Neural progenitor cell (in vitro differentiated cells): ENCODE results near the gene NFKB1.

Experiments
- CTCF ChIP-seq: fragments of 200-600 bp; sonication (generic); IDR thresholded peaks from 2 replicates; pipeline ENCODE4 v1.5.1; 2017; ENCODE audit warnings: antibody characterized with exemption, mild to moderate bottlenecking
- EZH2 ChIP-seq: fragments of 200-600 bp; sonication (generic); IDR thresholded peaks from 2 replicates; pipeline ENCODE4 v1.6.1; 2017; ENCODE audit warnings: antibody characterized with exemption, mild to moderate bottlenecking, moderate library complexity

DNA sequence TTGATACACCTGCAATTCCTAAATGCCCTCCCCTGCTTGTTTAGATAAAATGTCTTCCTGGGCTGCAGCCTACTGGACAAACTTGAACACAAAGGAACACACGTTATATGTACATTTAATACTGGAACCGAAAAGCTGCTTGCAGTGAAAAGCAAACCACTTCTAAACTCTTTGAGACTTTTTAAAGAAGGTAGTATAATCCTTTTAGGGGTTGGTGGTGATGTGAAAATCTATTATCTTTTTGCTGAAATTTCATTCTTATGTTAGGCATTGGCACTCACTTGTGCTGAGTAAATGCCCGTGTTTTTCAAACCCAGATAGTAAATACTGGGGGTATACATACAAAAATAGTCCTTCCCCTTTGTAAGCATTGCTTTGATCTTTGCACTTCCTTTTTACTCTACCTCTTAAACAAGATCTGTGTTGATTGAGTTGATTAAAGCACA lies 2.2 kb downstream of the NFKB1 start:
- no peak for TF ChIP-seq EZH2
- TF ChIP-seq CTCF, result no peak
